Stimulated activated CD4-positive, alpha-beta T cell treated with anti-CD3 and anti-CD28 coated beads, Interleukin-15, amount 100 ng/mL, for 48 hours (primary cell): ENCODE results near the gene HSPB7.
"Not testable (repeated sequence)": the region's sequence is repeated elsewhere in the genome, so short reads cannot be mapped to it uniquely, and the experiment has no call there.

Experiments
- DNase-seq, 2 donors: peaks; one replicate each; pipeline ENCODE4 v3.0.0-alpha.2; 2020; ENCODE audit warnings: low read depth in 2 of 2

Gene HSPB7

DNA sequence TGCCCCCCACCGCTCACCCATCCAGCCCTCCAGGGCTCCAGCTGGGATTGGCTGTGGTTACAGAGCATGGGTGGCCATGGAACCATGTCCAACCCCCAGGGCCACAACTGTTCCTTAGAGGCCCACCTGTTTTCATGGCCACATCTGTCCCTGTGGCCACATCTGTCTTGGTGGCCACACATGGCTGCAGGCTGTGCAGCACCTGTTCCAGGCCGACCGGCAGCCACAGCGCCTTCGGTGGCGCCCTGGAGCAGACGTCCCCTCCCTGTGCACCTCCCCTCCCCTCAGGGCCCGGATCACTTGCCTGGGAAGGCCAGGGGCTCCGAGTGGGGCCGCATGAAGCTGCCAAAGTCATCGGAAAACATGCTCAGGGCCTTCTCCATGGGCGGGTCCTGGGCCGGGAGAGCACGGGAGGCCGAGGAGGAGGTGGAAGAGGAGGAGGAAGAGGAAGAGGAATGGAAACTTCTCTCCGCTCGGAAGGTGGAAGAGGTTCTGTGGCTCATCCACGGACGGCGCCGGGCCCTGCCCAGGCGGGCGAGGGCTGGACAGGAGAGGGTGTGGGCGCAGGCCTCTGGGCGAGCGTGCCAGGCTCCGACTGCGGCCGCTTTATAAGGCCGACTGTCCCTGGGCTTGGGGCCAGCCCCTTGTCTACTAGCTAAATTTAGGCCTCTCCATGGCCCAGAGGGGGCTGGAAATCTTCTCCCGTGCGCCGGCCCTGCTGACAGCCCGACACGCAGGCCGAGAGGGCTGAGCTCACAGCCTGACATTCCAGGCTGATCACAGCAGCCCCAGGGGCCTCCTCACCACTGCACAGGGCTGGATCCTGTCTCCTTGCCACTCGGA is at the start of gene HSPB7:
Gene HSPB7 (minus strand): TSS at position 583 of the 843 bp plus-strand sequence. CDS start 80 bp downstream, at position 503.
- no peak for DNase-seq

DNA sequence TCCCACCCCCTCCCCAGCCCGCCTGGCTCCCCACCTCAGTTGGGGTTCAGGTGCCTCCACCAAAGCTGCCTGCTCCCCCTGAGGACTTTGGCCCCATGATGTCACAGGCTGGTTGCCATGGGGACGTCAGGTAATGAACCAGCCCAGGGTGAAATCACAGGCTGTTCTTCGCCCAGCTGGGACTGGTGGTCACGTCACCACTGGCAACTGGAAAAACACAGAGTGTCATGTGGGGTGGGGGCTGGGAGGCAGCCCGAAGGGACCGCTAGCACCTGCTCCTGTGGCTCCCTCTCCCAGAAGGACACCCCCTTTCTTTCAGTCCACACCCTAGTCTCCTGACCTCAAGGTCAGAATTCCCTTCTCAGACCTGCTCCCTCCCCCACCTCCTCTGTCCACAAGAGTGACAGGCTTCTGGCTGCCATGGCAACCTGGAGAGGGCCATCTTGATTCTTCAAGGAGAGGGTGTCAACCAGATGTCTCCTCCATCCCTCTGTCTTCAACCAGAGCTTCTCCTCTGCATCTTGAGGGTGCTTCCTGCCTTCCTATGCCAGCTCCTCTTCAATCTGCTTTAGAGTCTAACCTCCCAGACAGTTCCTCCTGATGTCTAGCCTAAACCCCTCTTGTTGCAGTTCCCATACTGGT is 49.4 kb upstream of the HSPB7 start:
- no peak for DNase-seq

- DNase-seq, result no peak
These were observed 48.4 kb upstream of the HSPB7 start for GRCh38 chr1:16066245-16066644.

GRCh38 chr1:16065269-16065576 is 47.4 kb upstream of the HSPB7 start:
- no peak for DNase-seq

GRCh38 chr1:16064536-16065268 is 46.9 kb upstream of the HSPB7 start:
- DNase-seq, result no peak

GRCh38 chr1:16063921-16064320 is 46.1 kb upstream of the HSPB7 start:
- DNase-seq, result no peak

DNA sequence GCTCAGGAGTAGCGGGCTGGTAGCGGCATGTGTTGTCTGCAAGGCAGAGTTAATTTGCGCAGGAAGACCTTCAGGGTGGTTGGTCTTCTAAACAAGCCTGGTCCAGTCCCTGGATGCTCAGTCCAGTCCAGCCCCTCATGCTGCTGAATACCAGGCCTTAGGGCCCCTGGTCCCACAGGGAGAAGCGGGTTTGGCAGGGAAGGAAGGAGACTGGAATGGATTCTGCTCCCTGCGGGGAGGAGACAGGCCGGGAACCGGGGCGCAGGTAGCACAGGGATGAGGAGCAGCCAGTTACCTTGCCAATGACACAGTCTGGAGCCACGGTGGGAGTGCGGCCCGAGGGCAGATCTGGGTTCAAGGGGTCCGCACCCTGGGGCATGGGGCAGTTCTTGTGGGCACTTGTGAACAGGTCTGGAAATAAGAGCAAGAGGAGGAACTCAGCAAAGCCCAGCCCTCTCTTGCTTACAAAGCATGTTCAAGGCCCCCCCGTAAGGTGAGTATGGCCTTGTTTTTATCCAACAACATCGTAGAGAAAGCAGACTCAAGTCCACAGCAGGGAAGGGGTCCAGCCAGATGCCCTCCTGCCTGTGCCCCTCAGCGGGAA is 45.5 kb upstream of the HSPB7 start:
- DNase-seq, result no peak

- not testable (repeated sequence) for DNase-seq
These were observed 44.8 kb upstream of the HSPB7 start for GRCh38 chr1:16062687-16063075.

GRCh38 chr1:16061989-16062686 is 44.3 kb upstream of the HSPB7 start:
- DNase-seq, result not testable (repeated sequence)

DNA sequence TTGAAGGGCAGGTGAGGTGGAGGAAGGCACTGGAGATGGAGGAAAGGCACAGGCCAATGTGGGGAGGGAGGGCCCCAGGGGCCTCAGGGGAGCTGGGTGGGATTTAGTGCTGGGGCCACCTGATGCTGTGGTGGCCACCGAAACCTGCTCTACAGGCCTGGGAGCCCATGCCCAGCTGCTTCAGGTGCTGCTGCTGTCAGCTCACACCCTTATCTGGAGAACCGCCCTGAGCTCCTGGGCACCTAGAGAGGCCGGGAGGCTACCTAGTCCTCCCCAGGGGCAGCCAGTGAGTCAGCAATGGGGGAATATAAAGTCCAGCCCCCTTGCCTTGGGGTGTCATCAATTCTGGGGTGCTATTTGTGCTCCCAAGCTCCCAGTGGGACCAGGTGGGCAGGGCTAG is 43.4 kb upstream of the HSPB7 start:
- no peak for DNase-seq

DNA sequence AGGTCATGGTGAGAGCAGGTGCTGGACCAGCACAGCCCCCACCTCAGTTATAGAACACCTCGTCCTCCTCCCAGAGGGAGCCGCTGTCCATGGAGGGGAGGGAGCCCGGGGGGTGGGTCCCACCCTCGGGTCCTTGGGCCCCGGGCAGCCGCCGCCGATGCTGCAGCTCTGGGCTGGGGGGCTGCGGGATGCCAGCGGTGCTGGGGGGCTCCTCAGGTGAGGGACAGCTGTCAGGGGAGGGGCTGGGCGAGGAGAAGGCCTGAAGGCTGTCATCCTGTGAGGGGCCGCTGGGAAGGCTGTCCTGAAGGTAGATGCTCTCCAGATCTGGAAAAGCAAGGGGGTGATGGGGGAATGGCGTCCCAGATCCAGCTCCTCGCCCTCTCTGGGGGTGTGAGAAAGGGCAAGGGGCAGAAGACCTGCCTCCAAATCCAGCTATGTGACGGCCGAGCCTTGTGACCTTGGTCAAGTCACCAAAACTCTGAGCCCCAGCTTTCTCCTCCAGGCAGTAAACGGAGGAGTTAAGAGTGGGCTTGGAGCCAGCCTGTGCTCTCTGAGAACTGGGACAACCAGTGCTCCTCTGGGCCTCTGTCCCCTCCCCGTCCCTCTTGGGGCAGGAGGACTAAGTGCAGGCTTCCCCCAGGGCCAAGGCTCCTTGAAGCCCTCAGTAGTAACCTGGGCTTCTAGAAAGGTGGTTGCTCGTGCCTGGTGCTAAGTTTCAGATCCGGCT is 40.7 kb upstream of the HSPB7 start:
- not testable (repeated sequence) for DNase-seq

- DNase-seq, result not testable (repeated sequence)
These were observed 39.6 kb upstream of the HSPB7 start for GRCh38 chr1:16057314-16057915.

DNA sequence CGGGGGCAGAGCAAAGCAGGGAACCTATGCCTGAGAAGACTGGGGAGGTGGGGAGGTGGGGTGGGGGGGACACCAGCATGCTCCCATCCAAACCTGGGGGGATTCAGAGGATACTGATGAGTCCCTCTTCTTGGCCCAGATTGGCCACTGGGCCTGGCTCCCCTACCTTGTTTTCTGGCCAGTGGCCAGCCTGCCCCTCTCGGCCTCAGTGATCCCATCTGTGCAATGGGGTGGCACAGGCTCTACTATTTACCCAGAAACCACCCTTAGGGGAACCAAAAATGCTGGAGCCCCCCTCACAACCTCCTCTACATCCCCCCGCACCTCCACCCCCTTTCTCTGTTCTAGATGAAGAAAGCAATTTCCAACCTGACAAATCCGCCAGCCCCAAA is 38.7 kb upstream of the HSPB7 start:
- not testable (repeated sequence) for DNase-seq

- peak; percentile 76 to 87 for DNase-seq
These were observed 38.0 kb upstream of the HSPB7 start for GRCh38 chr1:16055613-16056520.

DNA sequence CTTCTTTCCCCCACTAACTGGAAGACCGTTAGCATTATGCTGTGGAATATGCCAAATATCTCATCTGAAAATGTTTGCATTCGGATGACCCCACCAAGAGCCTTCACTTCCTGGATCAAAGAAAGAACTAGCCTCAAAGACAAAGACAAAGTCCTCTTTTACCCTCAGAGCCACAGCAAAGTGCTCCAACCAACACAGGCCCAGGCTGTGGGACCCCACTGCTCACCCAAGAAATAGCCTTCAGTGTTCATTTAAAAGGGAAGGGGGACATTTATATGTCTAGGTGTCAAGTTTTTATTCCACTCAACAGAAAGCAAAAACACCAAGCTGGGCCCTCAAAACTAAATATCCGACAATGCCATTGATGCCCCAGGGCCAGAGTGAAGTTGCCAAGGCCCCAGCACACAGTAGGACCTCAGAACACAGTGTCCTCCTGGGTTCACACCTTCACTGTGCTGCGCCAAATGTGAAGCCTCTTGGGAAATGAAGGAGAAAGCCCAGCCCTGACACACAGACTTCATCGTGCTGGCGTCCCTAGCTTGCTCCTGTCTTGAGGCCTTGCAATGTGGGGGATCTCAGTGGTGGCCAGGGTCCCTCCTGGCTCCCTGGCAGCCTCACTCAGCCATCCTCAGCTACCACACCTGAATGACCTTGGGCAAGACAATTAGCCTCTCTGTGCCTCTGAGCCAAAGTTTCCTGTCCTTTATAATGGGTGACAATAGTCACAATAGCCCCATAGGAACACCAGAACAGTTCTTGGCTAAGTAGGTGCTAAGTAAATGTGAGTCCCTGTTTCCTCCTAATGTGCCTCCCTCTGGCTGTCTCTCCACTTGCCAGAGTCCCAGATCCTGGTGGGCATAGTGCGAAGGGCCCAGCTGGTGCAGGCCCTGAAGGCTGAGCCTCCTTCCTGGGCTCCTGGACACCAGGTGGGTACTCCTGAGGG is 37.0 kb upstream of the HSPB7 start:
- no peak for DNase-seq

- no peak for DNase-seq
These were observed 36.1 kb upstream of the HSPB7 start for GRCh38 chr1:16053781-16054502.

DNA sequence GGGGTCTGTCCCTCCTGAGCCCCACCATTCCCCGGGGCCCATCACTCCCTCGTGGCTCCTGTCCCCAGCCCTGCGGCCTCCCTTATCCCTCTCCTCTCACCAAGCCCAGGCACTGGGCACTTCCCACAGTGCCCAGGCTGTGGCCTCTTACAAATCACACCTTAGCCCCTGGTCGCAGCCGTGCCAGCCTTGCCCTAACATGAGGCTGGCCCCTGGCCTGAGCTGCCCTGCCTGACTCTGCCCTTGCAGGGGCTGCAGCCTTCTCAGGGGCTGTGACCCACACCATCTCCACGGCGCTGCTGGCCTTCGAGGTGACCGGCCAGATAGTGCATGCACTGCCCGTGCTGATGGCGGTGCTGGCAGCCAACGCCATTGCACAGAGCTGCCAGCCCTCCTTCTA is 34.1 kb upstream of the HSPB7 start:
- not testable (repeated sequence) for DNase-seq

DNA sequence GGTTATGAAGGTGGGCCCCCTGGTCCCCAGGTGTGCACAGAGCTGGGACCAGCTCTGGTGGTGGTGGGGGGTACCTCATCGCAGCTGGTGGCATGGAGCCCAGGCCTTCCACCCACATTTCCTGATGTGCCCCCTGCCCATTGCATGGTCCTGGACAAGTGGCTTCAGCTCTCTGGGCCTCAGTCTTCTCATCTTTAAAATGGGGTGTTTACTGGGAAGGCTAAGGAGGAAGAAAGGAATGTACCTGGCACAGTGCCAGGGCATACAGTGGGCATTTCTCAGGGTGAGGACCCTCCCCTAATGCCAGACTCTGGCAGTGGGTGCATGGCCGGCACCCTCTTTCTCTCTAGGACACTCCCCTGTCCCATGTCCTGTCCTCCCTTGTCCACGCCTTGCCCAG is 33.2 kb upstream of the HSPB7 start:
- DNase-seq, result no peak
